Posterior cingulate gyrus (tissue), 11 donors: ENCODE data around the gene NAMPT.

Source experiments
- DNase-seq, 10 donors: peaks; one replicate each; pipeline versions ENCODE4 v3.0.0 to v3.0.0-alpha.2; 2020 to 2021; ENCODE audit warnings: mixed read lengths in 3 of 10
- intact Hi-C: fragments of 100-400 bp; cut with DNase I; formaldehyde crosslinking; loops from one replicate; pipeline ENCODE4 v1.15.1; 2023

The NAMPT gene

DNA sequence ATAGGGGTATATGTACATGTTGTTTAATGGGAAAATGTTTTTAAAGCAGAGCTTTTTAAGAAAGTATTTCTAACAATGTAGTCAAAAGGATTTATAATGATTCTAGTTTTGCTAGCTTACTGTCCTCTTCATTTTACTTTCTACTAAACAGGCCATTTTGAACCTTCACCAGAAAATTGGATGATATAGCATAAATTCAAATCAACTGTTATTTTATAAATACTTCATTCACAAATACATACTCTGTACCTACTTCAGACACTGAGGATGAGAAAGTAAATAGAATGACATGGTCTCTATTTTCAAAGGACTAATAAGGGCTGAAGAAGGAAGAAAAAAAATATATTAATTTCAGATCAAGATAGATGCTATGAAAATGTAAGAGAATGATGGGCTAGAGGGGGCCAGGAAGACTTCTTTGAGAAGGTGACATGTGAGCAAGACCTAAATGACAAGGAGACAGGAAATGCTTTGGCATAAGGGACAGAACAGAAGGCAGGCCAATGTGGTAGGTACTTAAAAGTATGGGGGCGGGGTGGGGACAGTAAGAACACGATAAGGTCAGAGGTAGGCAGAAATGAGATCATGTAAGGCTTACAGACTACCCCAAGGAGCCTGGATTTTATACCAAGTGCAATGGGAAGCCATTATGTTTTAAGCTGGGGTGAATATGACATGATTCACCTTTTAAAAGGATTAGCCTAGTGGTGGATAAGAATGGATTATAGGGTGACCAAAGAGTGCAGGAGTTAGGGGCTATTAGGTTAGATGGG, 5.2 kb downstream of the NAMPT start:
- intact Hi-C loops, result loop anchor here (5.0 to 10.0 kb wide), 3 partner anchors 165 to 763 kb away; partner anchors contain the start of genes ATXN7L1, PRKAR2B and SYPL1
- DNase-seq, result no peak

DNA sequence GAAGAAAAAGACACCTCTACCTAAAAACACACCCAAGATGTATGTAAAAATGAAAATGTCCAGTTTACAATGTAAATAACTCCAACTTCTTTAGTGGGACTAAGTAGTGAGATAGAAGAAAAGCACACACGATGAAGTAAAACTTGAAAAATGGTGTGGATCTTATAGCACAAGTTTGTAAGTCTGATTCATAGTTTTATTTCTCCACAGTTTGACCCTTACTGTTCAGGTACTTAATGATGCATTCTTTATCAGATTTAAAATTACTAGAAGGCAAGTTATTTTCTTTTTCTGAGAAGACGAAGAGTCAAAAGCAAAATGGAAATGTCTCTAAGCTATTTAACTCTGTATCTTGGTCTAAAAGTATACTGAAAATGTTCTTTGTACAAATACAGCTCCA, 6.1 kb downstream of the NAMPT start:
- no peak for DNase-seq
- intact Hi-C loops, result no loop called here

DNA sequence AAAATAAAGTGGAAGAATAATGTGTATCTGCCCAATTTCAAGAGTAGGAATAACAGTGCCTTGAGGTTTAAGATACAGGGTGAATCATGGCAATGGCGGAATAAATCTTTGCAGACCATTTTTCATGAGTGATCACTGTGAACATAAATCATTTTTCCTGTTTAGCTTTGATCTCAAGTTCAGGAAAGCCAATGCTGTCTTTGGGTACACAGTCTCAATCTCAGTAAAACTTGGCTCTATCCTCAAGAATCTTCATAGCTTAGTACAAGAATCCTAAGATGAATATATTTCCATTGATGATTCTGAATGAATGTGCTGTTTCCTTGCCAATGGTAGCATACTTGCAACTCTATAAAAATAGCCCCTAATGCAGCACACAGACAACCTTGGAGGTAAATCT, 6.8 kb downstream of the NAMPT start:
- DNase-seq, result no peak
- intact Hi-C loops, result no loop called here

DNA sequence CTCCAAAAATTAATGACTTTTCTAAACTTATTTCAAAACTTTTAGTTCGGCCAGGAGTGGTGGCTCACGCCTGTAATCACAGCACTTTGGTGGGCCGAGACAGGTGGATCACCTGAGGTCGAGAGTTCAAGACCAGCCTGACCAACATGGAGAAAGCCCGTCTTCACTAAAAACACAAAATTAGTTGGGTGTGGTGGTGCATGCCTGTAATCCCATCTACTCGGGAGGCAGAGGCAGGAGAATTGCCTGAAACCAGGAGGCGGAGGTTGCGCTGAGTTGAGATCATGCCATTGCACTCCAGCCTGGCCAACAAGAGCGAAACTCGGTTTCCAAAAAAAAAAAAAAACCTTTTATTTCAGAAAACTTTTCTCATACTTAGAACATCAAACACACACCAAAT, 8.3 kb downstream of the NAMPT start:
- intact Hi-C loops, result no loop called here
- DNase-seq, result no peak

DNA sequence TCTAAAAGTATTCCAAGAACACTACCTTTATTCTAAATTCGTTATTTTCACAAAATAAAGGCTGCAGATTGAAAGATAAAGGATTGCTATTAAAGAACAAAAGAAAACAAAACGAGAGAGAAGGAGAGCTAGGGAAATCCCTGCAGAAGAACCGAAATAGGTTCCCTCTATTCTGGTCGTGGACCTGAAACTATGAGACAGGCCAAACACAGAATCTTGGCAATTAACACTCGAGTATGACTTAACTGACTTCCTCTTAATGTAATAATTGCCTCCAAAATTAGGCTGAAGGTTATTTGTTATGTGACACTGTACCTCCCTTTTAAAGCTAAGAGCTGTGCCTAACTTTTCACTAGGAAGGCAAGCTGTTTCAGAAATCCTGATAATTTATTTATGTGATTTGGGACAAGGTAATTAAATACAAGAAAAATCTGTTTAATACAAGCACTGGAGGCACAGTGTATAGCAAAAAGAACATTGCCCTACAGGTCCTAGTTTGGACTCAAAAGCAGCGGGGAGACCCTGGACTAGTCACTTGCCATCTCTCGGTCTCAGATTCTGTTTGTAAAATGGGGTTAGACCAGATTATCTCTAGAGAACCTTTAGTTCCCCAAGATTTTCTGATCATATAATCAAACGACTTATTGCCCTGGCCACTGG, 11.6 kb downstream of the NAMPT start:
- no peak for DNase-seq
- intact Hi-C loops, result no loop called here

DNA sequence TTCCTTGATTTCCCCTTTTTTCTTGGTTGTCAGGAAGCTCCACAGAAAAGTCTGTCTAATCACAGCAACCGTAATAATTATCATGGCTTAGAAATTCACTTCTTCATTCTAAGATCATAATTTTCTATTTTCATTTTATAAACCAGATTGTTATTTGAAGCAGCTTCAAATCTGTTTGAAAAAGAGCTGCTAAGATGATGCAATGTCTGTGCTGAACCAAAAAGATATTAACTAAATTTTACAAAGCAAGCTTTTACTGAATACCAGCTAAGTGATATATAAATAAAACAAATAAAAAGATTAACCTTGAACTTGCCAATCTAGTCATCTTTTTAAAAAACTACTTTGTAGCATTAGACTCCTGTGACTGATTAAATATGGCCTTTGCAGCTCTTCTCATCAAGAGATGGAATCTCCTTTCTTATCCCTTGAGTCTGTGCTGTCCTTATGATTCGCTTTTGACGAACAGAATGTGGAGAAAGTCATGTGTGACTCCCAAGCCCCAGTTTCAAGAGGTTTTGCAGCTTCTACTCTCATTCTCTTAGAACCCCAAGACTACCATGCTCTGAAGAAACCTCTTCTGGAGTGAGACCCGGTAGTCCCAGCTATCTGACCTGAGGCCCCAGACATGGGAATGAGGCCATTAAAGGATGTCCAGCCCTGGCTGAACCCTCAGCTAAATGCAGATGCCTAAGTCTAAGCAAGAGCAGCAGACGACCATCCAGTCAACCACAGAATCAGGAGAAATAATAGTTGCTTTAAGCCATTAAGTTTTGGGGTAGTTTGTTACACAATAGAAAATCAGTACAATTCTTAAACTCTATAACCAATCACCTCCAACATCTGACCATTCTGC, 14.4 kb downstream of the NAMPT start:
- no peak for DNase-seq
- intact Hi-C loops, result no loop called here

DNA sequence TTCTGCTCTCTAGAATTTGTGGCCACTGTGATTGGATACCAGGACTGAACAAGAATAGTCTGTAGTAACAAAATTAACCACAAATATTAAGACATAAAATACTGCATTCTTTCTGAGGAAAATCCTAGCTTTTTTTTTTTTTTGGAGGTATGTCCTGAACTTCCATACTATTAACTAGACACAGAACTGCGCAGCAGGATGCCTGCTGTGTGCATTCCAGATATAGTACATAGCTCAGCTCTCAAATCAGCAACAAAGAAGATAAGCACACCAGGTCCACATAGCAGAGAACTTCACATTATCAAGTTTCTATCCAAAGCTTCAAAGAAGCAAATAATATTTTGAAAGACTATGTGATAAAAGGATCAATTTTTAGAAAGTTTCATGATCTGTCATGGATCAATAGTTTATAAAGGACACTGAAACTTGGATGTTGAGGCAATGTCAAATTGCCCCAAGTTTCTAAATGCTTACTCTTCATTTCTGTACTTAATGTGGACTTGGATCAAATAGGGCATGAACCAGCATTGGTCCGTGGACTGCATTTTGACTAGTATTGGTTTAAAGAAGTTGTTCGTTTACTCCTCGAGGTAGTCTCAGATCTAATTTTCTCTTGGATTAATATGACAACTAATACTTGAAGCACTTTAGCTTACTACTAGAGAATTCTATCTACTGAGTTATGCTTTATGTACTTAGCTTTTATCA, 15.4 kb downstream of the NAMPT start:
- intact Hi-C loops, result no loop called here
- no peak for DNase-seq

DNA sequence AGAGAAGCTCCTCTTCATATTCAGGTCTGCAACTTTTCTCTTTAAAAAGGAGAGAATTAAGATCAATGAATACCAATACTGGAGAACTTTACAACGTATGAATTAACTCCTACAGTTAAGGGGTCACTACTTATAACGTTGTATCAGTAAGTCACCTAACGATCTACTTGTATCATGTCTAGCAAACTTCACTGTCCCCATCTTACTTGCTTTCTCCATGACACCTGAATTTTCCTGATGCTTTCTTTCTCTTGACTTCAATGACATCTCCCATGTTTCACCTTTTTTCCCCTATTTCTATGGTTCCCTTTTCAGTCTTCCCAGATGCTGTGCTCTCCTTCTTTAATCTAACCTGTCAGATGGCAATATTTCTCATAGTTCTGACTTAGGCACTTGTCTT, 19.6 kb downstream of the NAMPT start:
- intact Hi-C loops, result no loop called here
- no peak for DNase-seq

DNA sequence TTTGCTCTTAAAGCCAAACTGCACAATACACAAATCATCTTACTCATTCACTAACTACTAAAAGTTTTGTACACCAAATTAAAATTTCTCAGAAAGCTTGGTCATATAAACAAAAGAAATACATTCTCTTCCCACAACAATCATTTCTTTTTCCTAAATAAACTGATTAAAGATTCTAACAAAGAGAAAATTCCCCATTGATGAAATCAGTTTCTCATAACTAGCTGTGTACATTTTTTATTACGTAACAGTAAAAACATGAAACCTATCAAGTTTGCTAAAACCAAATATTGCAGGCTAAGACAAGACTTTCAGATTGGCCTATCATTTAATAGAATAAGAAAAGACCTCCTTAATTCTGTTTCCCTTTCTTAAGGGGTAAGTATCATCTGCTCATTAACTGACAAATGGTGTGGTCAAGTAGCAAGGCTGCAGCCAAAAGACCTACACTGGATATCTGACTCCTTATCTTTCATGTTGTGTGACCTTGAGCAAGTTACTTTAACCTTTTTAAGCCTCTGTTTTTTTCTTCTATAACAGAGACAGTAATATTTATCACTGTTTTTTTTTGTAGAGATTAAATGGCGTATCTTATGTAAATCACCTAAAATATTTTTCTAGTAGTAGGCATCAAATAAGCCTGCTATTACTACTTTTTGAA, 22.4 kb downstream of the NAMPT start:
- intact Hi-C loops, result no loop called here

DNA sequence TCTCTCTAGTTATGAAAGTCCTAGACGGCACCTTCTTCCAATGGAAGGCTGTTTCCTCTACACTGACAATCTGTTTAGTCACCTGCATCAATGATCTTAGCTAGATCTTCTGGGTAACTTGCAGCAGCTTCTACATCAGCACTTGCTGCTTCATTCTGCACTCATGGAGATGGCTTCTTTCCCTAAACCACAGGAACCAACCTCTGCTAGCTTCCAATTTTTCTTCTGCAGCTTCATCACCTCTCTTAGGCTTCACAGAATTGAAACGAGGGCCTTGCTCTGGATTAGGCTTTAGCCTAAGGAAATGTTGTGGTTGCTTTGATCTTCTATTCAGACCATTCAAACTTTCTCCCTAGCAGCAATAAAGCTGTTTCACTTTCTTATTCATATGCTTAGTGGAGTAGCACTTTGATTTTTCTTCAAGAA, 24.6 kb downstream of the NAMPT start:
- intact Hi-C loops, result no loop called here
- no peak for DNase-seq

More for the DNA sequence above, 22.4 kb downstream of the NAMPT start:
- no peak for DNase-seq

DNA sequence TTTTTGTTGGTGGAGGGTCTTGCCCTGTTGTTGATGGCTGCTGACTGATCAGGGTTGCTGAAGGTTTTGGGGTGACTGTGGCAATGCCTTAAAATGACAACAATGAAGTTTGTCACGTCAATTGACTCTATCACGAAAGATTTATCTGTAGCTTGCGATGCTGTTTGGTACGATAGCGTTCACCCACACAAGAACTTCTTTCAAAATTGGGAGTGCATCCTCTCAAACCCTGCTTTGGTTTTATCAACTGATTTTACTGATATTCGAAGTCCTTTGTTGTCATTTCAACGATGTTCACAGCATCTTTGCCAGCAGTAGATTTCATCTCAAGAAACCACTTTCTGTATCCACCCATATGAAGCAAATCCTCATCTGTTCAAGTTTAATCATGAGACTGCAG, 26.0 kb downstream of the NAMPT start:
- DNase-seq, result no peak
- intact Hi-C loops, result no loop called here

DNA sequence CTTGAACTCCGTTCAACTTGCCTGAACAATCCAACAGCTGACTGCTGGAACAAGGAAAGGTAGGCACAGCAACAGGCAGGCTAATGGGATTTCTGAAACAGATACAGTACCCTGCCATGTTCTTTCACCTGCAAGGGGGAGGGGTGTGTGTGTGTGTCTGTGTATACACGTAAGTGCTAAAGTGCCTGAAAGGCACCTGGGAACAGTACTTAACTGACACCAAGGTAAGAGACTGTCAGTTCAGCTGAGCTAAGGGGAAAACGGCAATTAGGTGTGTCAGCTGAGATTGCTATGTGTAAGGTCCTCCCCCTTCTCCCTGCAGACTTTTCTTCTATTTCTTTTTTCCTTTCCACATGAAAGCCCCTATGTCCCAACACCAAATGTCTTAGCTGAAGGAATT, 27.0 kb downstream of the NAMPT start:
- no peak for DNase-seq
- intact Hi-C loops, result no loop called here

DNA sequence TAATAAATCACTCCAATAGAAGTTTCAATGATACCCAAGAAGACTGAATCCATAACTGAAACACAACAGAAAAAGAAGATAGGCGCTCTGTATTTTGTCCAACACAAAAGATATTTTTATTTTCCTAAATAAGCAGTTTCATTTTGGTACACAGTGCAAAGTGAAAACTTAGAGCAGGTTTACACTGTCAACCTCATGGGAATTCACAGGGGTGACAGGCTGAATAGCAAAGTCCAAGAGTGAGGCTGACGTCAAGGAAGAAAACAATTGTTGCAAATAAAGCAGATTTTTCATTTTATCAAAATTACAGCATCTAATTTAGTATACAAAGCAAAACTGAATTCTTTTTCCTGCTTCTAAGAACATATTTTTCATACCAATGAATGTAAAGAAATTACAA, 28.6 kb downstream of the NAMPT start:
- intact Hi-C loops, result no loop called here
- DNase-seq, result no peak

DNA sequence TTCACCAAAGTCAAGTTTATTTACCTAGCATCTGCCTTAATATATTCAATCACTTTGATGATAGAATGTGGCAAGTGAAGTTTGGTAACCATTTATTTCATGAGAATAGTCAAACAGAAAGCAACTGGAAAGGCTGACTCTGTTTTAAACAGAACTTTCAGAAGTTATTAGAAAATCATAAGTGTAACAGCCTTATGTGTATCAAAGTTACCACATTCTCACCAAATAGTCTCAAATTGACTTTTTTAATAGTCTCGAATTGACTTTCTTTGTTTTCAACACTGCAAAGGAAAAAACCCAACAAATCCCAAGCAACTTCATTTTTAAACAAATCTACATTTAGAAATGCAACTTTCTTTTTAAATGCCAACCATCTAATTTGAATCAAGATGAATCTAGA, 29.5 kb downstream of the NAMPT start:
- DNase-seq, result no peak
- intact Hi-C loops, result no loop called here

DNA sequence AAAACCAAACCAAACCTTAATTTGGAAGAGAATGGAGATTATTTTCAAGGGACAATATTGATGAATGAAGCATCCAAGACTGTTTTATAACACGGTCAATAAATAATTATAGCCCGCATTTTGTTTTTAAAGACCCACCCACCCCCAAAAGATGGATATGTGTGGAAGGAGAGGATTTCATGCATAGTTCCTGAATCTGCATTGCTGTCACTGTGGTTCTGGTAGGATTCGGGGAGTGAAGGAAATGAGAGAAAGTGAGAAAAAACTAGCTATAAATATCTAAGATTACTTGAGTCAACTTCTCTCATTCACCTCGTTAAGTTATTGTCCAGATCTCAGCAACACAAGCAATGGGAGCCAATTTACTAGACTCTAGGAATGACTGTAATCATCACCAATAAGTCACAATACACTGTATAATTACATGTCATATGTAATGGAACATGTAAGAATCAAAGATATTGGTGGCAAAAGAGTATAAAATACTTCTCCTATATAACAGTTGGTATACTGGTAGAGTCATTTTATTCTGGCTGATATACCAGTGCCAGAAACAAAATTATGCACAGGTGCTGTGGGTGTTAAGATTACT, 30.2 kb downstream of the NAMPT start:
- no peak for DNase-seq
- intact Hi-C loops, result no loop called here

DNA sequence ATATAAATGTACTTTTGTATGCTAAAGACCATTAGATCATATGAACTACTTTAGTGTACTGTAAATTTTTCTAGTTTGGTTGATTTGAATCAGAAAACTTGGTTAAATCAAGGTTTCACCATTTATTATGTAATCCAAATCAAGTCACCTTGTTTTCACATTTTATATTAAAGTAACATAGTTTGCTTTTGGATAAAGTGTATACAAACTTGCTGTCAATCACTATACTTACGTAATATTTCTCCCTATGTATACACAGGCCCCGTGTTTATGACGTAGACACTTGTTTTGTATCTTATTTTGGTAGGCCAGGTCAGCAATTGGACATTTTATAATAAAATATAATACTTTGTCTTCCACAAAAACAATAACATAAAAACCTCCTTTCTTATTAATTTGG, 32.2 kb downstream of the NAMPT start:
- intact Hi-C loops, result no loop called here
- no peak for DNase-seq

DNA sequence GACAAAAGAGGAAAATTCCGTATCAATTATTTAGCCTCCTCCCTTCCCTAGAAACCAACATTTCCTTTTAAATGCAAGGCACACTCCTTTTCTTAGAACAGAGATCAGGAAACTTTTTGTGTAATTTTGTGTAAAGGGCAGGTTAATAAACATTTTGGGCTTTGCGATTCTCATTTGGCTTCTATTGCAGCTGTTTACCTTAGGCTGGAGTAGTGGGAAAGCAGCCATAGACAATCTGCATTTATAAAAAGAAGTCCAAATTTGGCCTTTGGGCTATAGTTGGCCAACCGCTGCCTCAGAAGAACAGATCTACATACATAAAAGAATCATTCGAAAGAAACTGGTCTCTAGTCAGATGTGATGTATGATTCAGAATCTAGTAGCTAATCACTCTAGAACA, 35.3 kb downstream of the NAMPT start:
- DNase-seq, result no peak
- intact Hi-C loops, result no loop called here

DNA sequence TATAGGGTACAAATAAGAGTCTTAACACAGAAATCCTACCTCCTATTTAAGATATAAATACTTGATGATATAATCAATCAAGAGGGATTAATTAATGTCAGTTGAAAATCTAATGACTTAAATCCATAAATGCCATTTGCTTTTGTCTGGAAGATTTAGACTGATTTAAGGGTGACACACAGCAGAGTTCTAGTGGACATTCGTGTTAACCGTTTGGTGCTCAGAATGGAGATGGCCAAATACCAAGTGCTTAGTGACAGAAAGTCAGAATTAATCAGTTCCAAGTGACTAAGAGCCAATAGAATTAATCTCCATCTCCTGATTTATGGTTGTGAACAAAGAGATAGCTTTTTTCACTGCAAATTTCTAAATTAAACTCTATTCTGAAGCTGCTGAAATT, 36.2 kb downstream of the NAMPT start:
- DNase-seq, result no peak
- intact Hi-C loops, result no loop called here

DNA sequence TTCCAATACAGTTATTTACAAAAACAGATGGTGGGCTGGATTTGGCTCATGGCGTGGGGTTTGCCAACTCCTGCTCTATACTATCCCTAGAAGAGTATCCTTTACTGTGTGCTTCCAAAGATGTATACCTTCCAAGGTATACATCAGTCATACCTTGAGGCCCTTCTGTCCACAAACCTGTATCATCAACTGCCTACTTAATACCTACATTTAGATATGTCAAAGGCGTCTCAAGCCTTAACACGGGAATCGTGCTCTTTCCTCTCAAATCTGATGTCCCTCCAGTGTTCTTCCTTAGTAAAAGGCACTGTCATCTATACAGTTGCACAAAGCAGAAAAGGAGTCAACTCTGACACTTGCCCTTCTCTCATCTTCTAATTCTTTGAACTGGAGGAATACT, 36.9 kb downstream of the NAMPT start:
- DNase-seq, result no peak
- intact Hi-C loops, result no loop called here
